ENCODE results near the gene BHLHE23. TPM values are rescaled to one million over a fixed set of nuclear protein-coding genes. Genes with fewer than 3 reads are reported as not detected.

BHLHE23 gene
- total RNA-seq, 1 donor from 2014 or later = not detected

GRCh38 chr20:62993856-62994494 lies 12.8 kb downstream of the BHLHE23 start:
- H3K27me3 Mint-ChIP-seq (ENCODE audit: low read depth) = peaks cover 85% of the 10 kb centered on the region
- no peak overlapping the region for H3K27ac Mint-ChIP-seq
- TF ChIP-seq CTCF (IDR thresholded peaks at IDR 0.05; ENCODE audit: unreplicated experiment) = no peak
- H3K36me3 Mint-ChIP-seq = no peaks in the 10 kb centered on the region
- DNase-seq (ENCODE audit: low spot score in 2 of 2, unreplicated experiment in 2 of 2) = no peak
- H3K4me1 Mint-ChIP-seq = no peaks in the 10 kb centered on the region
- H3K4me3 Mint-ChIP-seq = no peak overlapping the region
- H3K9me3 Mint-ChIP-seq = no peaks in the 10 kb centered on the region

- H3K36me3 Mint-ChIP-seq = no peaks in the 10 kb centered on the region
- H3K4me1 Mint-ChIP-seq = no peaks in the 10 kb centered on the region
- no peak for TF ChIP-seq CTCF (IDR thresholded peaks at IDR 0.05; ENCODE audit: unreplicated experiment)
- no peak overlapping the region for H3K27ac Mint-ChIP-seq
- H3K9me3 Mint-ChIP-seq = no peaks in the 10 kb centered on the region
- H3K4me3 Mint-ChIP-seq = no peak overlapping the region
- peaks cover 84% of the 10 kb centered on the region for H3K27me3 Mint-ChIP-seq (ENCODE audit: low read depth)
- DNase-seq (ENCODE audit: low spot score in 2 of 2, unreplicated experiment in 2 of 2) = no peak
Observed at GRCh38 chr20:62991863-62992262, 14.9 kb downstream of the BHLHE23 start.

GRCh38 chr20:62991196-62991807 lies 15.5 kb downstream of the BHLHE23 start:
- H3K27ac Mint-ChIP-seq = no peak overlapping the region
- no peak for DNase-seq (ENCODE audit: low spot score in 2 of 2, unreplicated experiment in 2 of 2)
- no peak for TF ChIP-seq CTCF (IDR thresholded peaks at IDR 0.05; ENCODE audit: unreplicated experiment)
- no peaks in the 10 kb centered on the region for H3K9me3 Mint-ChIP-seq
- H3K27me3 Mint-ChIP-seq (ENCODE audit: low read depth) = peaks cover 82% of the 10 kb centered on the region
- H3K4me1 Mint-ChIP-seq = no peaks in the 10 kb centered on the region
- no peaks in the 10 kb centered on the region for H3K36me3 Mint-ChIP-seq
- H3K4me3 Mint-ChIP-seq = no peak overlapping the region

- H3K27me3 Mint-ChIP-seq (ENCODE audit: low read depth) = peaks cover 79% of the 10 kb centered on the region
Observed at GRCh38 chr20:62990306-62990825, 16.4 kb downstream of the BHLHE23 start.

GRCh38 chr20:62989201-62989601 lies 17.6 kb downstream of the BHLHE23 start:
- Mint-ChIP-seq H3K27ac (no peak overlapping the region), H3K9me3 (no peaks in the 10 kb centered on the region), H3K4me3 (no peak overlapping the region), H3K4me1 (peaks cover 7% of the 10 kb centered on the region), H3K27me3 (ENCODE audit: low read depth) (peaks cover 78% of the 10 kb centered on the region), H3K36me3 (no peaks in the 10 kb centered on the region)
- TF ChIP-seq CTCF (IDR thresholded peaks at IDR 0.05; ENCODE audit: unreplicated experiment) = no peak
- DNase-seq (ENCODE audit: low spot score in 2 of 2, unreplicated experiment in 2 of 2) = no peak

More at GRCh38 chr20:62990306-62990825, 16.4 kb downstream of the BHLHE23 start:
- Mint-ChIP-seq H3K36me3 (no peaks in the 10 kb centered on the region), H3K9me3 (no peaks in the 10 kb centered on the region), H3K27ac (no peak overlapping the region), H3K4me3 (no peak overlapping the region), H3K4me1 (no peaks in the 10 kb centered on the region)
- DNase-seq (ENCODE audit: low spot score in 2 of 2, unreplicated experiment in 2 of 2) = no peak
- TF ChIP-seq CTCF (IDR thresholded peaks at IDR 0.05; ENCODE audit: unreplicated experiment) = no peak
